PFSK-1 (cell line): Measurements from ENCODE around the gene KARS1.

Experiments used
- POLR2AphosphoS5 ChIP-seq: IDR thresholded peaks from 2 replicates; pipeline ENCODE4 v1.6.1; 2012; ENCODE audit warnings: low read depth, mild to moderate bottlenecking, control low read depth, low read length, moderate library complexity
- REST ChIP-seq, 2 experiments: IDR thresholded peaks; 2 replicates each; pipeline versions ENCODE4 v1.6.1 to v1.8.0; 2011 to 2012; ENCODE audit warnings: low read depth in 2 of 2, low read length in 2 of 2, control low read depth in 1 of 2, inconsistent platforms in 1 of 2, mild to moderate bottlenecking in 1 of 2, moderate library complexity in 1 of 2; ENCODE audit not compliant: insufficient read depth in 1 of 2
- SIN3A ChIP-seq: IDR thresholded peaks from 2 replicates; pipeline ENCODE4 v1.6.1; 2012; ENCODE audit warnings: mild to moderate bottlenecking, low read length, moderate library complexity, borderline replicate concordance; ENCODE audit not compliant: insufficient read depth

- no peak for TF ChIP-seq POLR2AphosphoS5
- TF ChIP-seq SIN3A: no peak
- TF ChIP-seq REST (IDR thresholded peaks at IDR 0.05; ENCODE audit: insufficient read depth in 1 of 2, low read depth in 2 of 2, low read length in 2 of 2): no peak
Measured at GRCh38 chr16:75603241-75603640, 44.2 kb downstream of the KARS1 start.
